Activated naive CD8-positive, alpha-beta T cell (primary cell): ENCODE measurements around the gene BTG1.
A peak's percentile ranks its signal among the peaks of the same experiment; 100 is the strongest.
"Not testable (repeated sequence)": the region's sequence is repeated elsewhere in the genome, so short reads cannot be mapped to it uniquely, and the experiment has no call there.

Experiments
- H3K27ac Mint-ChIP-seq: one replicate; pipeline ENCODE4 v1.8.0; 2021; ENCODE audit warnings: mixed read lengths
- H3K27me3 Mint-ChIP-seq: one replicate; pipeline ENCODE4 v1.8.0; 2021; ENCODE audit warnings: mixed read lengths
- H3K36me3 Mint-ChIP-seq: one replicate; pipeline ENCODE4 v1.8.0; 2021; ENCODE audit warnings: mixed read lengths
- H3K4me1 Mint-ChIP-seq: one replicate; pipeline ENCODE4 v1.8.0; 2021; ENCODE audit warnings: low read depth, mixed read lengths
- H3K4me3 Mint-ChIP-seq: one replicate; pipeline ENCODE4 v1.8.0; 2021; ENCODE audit warnings: mild to moderate bottlenecking, mixed read lengths
- H3K9me3 Mint-ChIP-seq: one replicate; pipeline ENCODE4 v1.8.0; 2021; ENCODE audit warnings: low read depth, mixed read lengths

Gene BTG1

DNA sequence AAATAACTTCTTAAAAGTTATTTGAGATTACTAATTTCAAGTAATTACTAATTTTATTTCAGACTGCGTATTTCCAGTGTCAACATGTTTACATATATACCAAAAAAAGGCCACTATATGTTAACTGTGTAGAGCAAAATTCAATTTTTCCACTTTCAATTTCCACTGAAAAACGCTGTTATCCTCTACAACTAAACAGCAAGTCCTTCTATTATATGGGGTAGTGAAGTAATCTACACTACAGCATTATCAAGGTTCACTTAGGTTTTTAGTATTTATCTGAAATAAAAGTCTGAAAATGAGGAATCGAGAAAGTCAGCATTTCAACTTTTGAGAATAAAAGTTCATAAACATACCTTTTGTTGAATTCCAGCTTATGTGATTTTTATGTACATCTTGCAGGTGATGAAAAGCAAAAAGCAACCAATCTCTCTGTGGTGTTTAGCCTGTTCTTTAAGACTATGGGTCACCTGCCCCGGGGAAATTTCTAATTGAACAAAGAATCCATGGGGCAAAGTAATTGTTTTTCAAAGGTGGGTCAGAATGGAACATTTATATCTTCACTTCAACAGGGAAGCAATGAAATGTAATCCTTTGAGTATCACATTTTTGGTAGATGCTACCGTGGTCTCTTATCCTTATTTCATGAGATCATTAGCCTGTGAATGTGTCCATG lies 3.3 kb downstream of the BTG1 start:
- Mint-ChIP-seq H3K27ac (peak overlapping the region; percentile 96), H3K36me3 (peaks cover 25% of the 10 kb centered on the region), H3K4me1 (peaks cover 39% of the 10 kb centered on the region), H3K4me3 (peak overlapping the region; percentile 93), H3K27me3 (no peaks in the 10 kb centered on the region), H3K9me3 (no peaks in the 10 kb centered on the region)

GRCh38 chr12:92141591-92142121 lies 4.0 kb downstream of the BTG1 start:
- Mint-ChIP-seq H3K27ac (peak overlapping the region; percentile 96), H3K9me3 (no peaks in the 10 kb centered on the region), H3K4me3 (peak overlapping the region; percentile 93), H3K4me1 (peaks cover 40% of the 10 kb centered on the region), H3K27me3 (no peaks in the 10 kb centered on the region), H3K36me3 (peaks cover 25% of the 10 kb centered on the region)

DNA sequence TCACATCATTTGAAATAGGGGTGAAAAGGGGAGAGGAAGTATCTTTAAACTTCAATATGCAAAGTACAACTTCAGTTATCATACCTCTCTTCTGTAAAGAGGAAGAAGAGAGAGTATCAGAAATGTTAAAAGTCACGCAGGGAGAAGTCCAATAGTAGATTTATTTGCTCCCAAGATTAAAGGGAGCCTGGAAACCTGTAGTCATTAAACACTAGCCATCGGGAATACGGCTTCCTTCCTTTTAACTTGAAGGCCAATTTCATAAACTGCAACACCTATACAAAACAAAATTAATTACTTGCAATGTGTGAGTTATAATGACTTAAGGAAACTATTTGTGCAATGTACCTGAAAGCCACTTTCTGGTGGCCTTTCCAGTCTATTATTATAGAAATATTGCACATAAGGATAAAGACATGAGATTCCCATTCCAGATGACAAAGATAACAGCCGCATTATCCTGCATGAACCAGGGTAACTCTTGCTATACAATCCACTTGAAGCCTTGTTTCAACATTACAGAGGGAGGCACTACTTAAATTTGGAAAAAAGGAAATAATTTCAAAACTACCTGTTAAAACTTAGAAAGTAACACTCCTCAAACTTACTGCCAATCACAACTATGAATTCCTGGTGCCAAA lies 4.6 kb downstream of the BTG1 start:
- Mint-ChIP-seq H3K9me3 (no peaks in the 10 kb centered on the region), H3K27ac (peak overlapping the region; percentile 96), H3K27me3 (no peaks in the 10 kb centered on the region), H3K4me3 (peak overlapping the region; percentile 93), H3K36me3 (peaks cover 30% of the 10 kb centered on the region), H3K4me1 (peaks cover 47% of the 10 kb centered on the region)

DNA sequence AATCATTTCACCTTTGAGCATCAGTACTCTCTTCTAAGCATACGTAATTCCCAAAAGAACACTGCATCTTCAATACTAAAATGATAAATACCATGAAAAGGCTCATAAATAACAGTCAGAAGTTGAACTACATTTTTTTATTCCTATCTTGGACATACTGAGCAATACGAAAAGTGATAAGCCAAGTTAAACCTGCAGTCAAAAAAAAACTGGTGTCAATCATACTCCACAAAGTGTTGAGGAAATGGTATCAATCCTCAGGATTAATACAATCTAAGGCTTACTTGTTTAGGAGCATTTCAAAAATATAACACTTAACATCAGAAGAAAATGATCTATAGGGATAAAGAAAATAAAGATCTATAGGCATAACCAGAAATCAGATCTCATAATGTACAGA lies 5.5 kb downstream of the BTG1 start:
- H3K4me1 Mint-ChIP-seq, result peaks cover 54% of the 10 kb centered on the region

GRCh38 chr12:92139634-92140150 lies 6.0 kb downstream of the BTG1 start:
- no peaks in the 10 kb centered on the region for H3K9me3 Mint-ChIP-seq
- no peaks in the 10 kb centered on the region for H3K27me3 Mint-ChIP-seq
- H3K36me3 Mint-ChIP-seq, result peaks cover 32% of the 10 kb centered on the region
- peak overlapping the region; percentile 96 for H3K27ac Mint-ChIP-seq
- peak overlapping the region; percentile 93 for H3K4me3 Mint-ChIP-seq
- peaks cover 59% of the 10 kb centered on the region for H3K4me1 Mint-ChIP-seq

More for the DNA sequence above, 5.5 kb downstream of the BTG1 start:
- Mint-ChIP-seq H3K4me3 (peak overlapping the region; percentile 93), H3K36me3 (peaks cover 30% of the 10 kb centered on the region), H3K27ac (peak overlapping the region; percentile 96), H3K9me3 (no peaks in the 10 kb centered on the region), H3K27me3 (no peaks in the 10 kb centered on the region)

DNA sequence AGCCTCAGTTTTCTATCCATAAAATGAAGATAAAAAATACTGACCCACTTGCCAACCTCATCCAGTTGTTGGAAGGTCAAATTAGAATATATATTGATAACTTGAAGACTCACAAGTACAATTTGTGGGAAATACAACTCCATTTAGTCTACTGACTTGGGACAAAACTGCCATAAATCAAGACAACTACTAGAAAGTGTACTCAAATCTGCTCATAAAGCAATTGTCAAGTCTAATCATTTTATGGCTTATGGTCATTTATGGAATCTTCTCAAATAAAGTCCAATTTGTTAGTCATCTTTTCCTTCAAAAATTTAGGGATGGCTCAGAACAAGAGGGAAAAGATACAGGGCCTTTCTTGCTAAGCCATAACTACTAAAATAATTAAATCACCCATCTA lies 7.0 kb downstream of the BTG1 start:
- Mint-ChIP-seq H3K4me1 (peaks cover 67% of the 10 kb centered on the region), H3K4me3 (peak overlapping the region; percentile 93), H3K9me3 (no peaks in the 10 kb centered on the region), H3K27me3 (no peaks in the 10 kb centered on the region), H3K27ac (peak overlapping the region; percentile 96), H3K36me3 (peaks cover 26% of the 10 kb centered on the region)

DNA sequence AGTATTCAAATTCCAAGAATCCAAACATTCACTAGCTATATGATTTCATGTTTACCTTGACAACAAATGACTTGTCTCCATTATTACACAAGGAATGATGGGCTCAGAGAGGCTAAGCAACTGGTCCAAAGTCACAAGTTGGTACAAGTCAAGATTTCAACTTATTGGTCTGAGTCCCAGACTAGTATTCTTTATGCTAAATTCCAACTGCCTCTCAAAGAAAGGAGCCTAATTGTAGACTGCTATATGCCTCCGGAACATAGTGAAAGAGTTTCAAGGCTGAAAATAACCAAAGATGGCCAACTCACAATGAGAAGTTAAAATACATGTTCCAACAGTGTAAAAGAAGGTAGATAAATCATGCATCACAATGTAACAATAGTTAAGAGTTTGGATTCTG lies 7.5 kb downstream of the BTG1 start:
- peak overlapping the region; percentile 93 for H3K4me3 Mint-ChIP-seq
- peaks cover 72% of the 10 kb centered on the region for H3K4me1 Mint-ChIP-seq
- peak overlapping the region; percentile 96 for H3K27ac Mint-ChIP-seq
- peaks cover 26% of the 10 kb centered on the region for H3K36me3 Mint-ChIP-seq
- H3K9me3 Mint-ChIP-seq, result no peaks in the 10 kb centered on the region
- no peaks in the 10 kb centered on the region for H3K27me3 Mint-ChIP-seq

DNA sequence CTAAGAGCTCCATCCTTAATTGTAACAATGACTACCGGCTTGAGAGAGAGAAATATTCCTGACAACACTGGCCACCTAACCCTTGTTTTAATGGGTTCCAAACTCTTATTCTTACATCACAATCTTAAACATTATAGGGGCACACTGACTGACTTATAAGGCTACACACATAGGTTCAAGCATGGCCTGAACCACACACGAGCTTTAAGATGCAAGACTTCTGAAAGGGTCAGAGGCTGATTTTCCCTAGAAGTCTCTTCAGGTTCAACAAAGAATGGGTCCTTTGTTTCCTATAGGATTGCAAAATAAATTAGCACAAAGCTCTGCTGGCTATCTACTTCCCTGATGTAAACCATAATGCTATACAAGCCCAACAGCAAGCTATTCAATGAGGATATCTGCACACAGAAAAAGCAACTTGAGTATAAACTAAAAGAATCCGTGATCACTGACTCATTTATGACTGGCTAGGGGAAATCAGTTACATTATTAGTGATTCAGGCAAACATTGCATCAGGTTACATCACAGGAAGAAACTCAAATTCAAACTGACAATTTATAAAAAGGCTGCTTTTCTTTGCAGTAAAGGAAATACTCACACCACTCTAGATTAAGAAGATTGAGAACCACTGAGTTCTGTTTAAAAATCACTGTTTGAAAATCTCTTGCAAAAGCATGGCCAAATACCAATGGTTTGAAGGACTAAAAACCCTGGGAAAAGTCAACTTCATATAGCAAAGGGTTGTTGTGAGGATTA lies 8.5 kb downstream of the BTG1 start:
- Mint-ChIP-seq H3K4me1 (peaks cover 77% of the 10 kb centered on the region), H3K36me3 (peaks cover 23% of the 10 kb centered on the region), H3K9me3 (no peaks in the 10 kb centered on the region), H3K27ac (peak overlapping the region; percentile 96), H3K4me3 (peak overlapping the region; percentile 93), H3K27me3 (no peaks in the 10 kb centered on the region)

DNA sequence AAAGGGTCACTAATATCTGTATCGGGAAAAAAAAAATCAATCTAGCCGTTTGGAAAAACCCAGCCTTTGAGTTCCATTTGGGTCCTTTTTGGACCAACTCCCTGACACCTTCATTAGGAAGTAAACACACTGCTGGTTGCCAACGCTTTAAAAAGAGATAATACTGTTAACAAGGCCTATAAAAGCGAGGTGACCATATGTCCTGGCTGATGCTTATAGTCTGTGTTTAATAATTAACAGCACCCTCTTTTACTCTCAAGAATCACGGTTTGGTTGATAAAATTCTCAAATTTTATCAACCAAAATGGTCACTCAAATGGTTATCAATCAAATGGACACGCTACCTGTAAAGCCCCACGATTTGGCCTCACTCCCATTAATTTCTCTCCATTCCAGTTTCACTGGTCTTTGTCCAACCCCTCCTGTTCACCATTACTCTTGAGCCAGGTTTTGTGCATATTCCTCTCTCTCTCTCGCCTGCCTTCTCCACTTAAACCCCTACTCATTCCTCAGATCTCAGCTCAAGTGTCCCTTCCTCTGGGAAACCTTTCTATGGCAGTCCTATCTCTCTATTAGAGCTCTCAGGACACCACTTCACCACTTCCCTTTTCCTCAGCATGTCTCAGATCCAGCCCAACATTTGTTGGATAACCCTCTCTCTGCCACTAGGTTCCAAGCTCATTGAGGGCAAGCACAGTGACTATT lies 9.5 kb downstream of the BTG1 start:
- Mint-ChIP-seq H3K27me3 (no peaks in the 10 kb centered on the region), H3K4me1 (peaks cover 87% of the 10 kb centered on the region), H3K4me3 (peak overlapping the region; percentile 93), H3K27ac (peak overlapping the region; percentile 96), H3K36me3 (peaks cover 31% of the 10 kb centered on the region), H3K9me3 (no peaks in the 10 kb centered on the region)

DNA sequence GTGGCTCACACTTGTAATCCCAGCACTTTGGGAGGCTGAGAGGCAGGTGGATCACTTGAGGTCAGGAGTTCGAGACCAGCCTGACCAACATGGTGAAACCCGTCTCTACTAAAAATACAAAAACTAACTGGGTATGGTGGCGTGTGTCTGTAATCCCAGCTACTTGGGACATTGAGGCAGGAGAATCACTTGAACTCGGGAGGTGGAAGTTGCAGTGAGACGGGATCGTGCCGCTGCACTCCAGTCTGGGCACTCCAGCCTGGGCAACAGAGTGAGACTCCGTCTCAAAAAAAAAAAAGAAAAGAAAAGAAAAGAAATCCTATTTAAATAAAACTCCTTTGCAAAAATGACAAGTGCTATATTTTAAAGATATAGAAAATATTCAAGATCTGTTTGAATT lies 10.1 kb downstream of the BTG1 start:
- not testable (repeated sequence) for H3K27me3 Mint-ChIP-seq, H3K9me3 Mint-ChIP-seq
- Mint-ChIP-seq H3K27ac (peak overlapping the region; percentile 96), H3K4me1 (peaks cover 90% of the 10 kb centered on the region), H3K36me3 (peaks cover 28% of the 10 kb centered on the region), H3K4me3 (peak overlapping the region; percentile 93)

DNA sequence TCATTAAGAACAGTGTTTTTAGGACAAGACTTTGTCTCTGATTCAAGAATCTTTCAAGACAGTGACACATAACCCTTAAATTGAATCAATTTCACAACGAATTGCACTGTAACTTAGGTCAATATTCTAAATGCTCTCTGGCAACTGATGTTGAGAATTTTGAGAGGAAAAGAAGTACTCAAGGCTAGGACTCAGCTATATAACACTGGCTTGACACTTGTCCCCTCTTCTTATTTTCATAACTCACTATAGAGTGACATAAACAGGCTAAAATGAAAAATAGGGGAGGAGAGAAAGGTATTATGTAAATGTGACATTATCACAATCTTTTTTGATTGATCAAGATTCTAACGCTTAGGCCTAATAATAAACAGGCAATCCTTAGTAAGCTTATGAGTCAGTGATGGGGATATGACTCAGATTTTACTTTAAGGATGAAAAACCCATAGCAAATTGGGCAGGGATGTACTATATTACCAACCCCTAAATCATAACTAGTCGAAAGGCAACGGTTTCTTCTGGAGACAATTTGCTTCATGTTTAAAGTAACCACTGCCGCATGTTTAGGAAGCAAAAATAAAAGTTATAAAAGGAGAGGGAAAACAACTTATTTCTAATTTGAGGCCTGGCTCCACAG lies 10.9 kb downstream of the BTG1 start:
- Mint-ChIP-seq H3K4me1 (peaks cover 89% of the 10 kb centered on the region), H3K36me3 (peaks cover 25% of the 10 kb centered on the region), H3K4me3 (peak overlapping the region; percentile 93)

DNA sequence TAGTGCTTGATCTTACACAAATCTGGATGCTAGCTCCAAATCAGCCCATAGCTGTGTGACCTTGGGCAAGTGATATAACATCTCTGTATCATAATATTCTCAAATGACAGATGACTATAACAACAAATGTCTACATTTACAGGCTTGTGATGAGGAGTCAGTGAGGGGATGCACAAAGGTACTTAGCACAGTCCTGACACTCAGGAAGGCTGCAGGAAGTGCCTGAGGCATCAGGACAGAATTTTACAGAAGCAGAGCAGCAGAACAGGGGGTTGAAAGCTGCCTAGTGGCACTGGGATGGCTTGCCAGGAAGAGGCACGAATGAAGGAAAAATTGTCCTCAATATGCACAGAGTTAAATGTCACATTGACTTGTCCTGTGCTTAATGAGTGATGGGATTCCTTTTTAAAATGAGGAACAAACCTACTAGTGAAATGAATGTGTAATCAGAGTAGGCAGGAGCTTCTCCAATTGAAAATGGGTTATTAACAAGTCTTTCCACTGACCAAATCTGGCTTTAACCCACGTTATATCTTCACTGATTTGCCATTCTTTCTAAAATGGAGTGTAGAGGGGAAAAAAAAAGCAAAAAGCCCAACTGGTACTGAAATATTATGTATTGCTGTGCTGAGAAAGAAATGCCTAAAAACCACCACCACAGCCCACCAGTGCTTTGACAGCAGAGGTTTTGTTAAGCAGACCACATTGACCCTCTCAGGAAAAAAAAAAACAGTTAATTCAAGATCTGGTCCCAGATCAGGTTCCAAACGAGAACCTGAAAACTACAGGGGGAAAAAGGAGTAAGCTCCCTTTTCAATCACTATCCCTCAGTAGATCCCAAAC lies 11.6 kb downstream of the BTG1 start:
- Mint-ChIP-seq H3K36me3 (peaks cover 25% of the 10 kb centered on the region), H3K4me1 (peaks cover 93% of the 10 kb centered on the region), H3K9me3 (no peaks in the 10 kb centered on the region), H3K27ac (peak overlapping the region; percentile 96), H3K27me3 (no peaks in the 10 kb centered on the region), H3K4me3 (peak overlapping the region; percentile 93)

More for the DNA sequence above, 10.9 kb downstream of the BTG1 start:
- H3K9me3 Mint-ChIP-seq, result no peaks in the 10 kb centered on the region
- peak overlapping the region; percentile 96 for H3K27ac Mint-ChIP-seq
- H3K27me3 Mint-ChIP-seq, result no peaks in the 10 kb centered on the region

GRCh38 chr12:92133171-92133570 lies 12.5 kb downstream of the BTG1 start:
- Mint-ChIP-seq H3K36me3 (peaks cover 26% of the 10 kb centered on the region), H3K9me3 (no peaks in the 10 kb centered on the region), H3K4me1 (peaks cover 97% of the 10 kb centered on the region), H3K27me3 (no peaks in the 10 kb centered on the region), H3K4me3 (peak overlapping the region; percentile 93), H3K27ac (peak overlapping the region; percentile 96)
